Caco-2 (cell line): ENCODE results near the gene ABHD14A. TPM values are rescaled to one million over a fixed set of nuclear protein-coding genes. Genes with fewer than 3 reads are reported as not detected.

ENCODE experiments used
- BruUV-seq: library from RNA; stranded (reverse); fragments of 400-500 nt; replicated peaks from 2 replicates; lab custom pipeline; 2021; lab: Mats Ljungman, UMichigan
- CTCF ChIA-PET: fragments of 300-600 bp; sonication (Branson Sonifier 250); formaldehyde crosslinking; loops from one replicate; lab custom pipeline; 2022; ENCODE audit warnings: antibody characterized with exemption; lab: Charles Lee
- POLR2A ChIA-PET: fragments of 300-600 bp; sonication (Branson Sonifier 250); formaldehyde crosslinking; loops from one replicate; lab custom pipeline; 2022; ENCODE audit warnings: antibody characterized with exemption; lab: Charles Lee
- DNase-seq, 2 experiments: peaks; one replicate each; pipeline versions ENCODE4 v3.0.0 to v3.0.0-alpha.2; 2020 to 2022
- H3K27me3 ChIP-seq: replicated peaks from 2 replicates; pipeline ENCODE4 v1.6.0; 2011; ENCODE audit warnings: low read length; ENCODE audit not compliant: control insufficient read depth, insufficient read depth
- H3K36me3 ChIP-seq: 2 replicates; pipeline ENCODE4 v1.5.1; 2011; ENCODE audit warnings: low read length; ENCODE audit not compliant: control insufficient read depth, insufficient read depth
- H3K4me1 ChIP-seq: fragments of 250-450 bp; sonication (Bioruptor Pico); 2 replicates; pipeline ENCODE4 v1.5.1; 2020; ENCODE audit warnings: mild to moderate bottlenecking
- H3K4me3 ChIP-seq: 2 replicates; pipeline ENCODE4 v1.5.1; 2011; ENCODE audit warnings: low read depth, mild to moderate bottlenecking, control low read depth, low read length
- H3K9me3 ChIP-seq: fragments of 250-450 bp; sonication (Bioruptor Pico); 2 replicates; pipeline ENCODE4 v1.5.1; 2020; ENCODE audit warnings: mild to moderate bottlenecking, moderate library complexity
- H3K27ac Mint-ChIP-seq: one replicate; pipeline ENCODE4 v1.8.0; 2022; ENCODE audit warnings: mixed read lengths; ENCODE audit not compliant: unreplicated experiment
- H3K27me3 Mint-ChIP-seq: one replicate; pipeline ENCODE4 v1.8.0; 2022; ENCODE audit warnings: mixed read lengths; ENCODE audit not compliant: insufficient read depth, unreplicated experiment
- H3K36me3 Mint-ChIP-seq: one replicate; pipeline ENCODE4 v1.8.0; 2022; ENCODE audit warnings: mild to moderate bottlenecking, mixed read lengths; ENCODE audit not compliant: insufficient read depth, unreplicated experiment
- H3K4me1 Mint-ChIP-seq: one replicate; pipeline ENCODE4 v1.8.0; 2022; ENCODE audit warnings: low read depth, mixed read lengths; ENCODE audit not compliant: unreplicated experiment
- H3K4me3 Mint-ChIP-seq: one replicate; pipeline ENCODE4 v1.8.0; 2022; ENCODE audit warnings: mild to moderate bottlenecking, moderate library complexity, mixed read lengths; ENCODE audit not compliant: unreplicated experiment
- H3K9me3 Mint-ChIP-seq: one replicate; pipeline ENCODE4 v1.8.0; 2022; ENCODE audit warnings: mixed read lengths; ENCODE audit not compliant: unreplicated experiment
- CTCF ChIP-seq, 2 experiments: fragments of 200-600 bp in 1 of 2; IDR thresholded peaks; 1 replicate in 1 of 2; 2 replicates in 1 of 2; pipeline versions ENCODE4 v1.5.1 to v1.8.0; 2011 to 2022; ENCODE audit warnings: antibody characterized with exemption in 1 of 2, control low read depth in 1 of 2, inconsistent platforms in 1 of 2, low read depth in 1 of 2, low read length in 1 of 2, mild to moderate bottlenecking in 1 of 2, moderate library complexity in 1 of 2; ENCODE audit not compliant: insufficient read depth in 1 of 2, severe bottlenecking in 1 of 2, unreplicated experiment in 1 of 2
- intact Hi-C: fragments of 100-400 bp; cut with micrococcal nuclease; formaldehyde crosslinking; loops from one replicate; pipeline ENCODE4 v1.10.0; 2022; ENCODE audit not compliant: unreplicated experiment
- total RNA-seq: library from RNA; stranded (reverse); gene quantifications from 2 replicates; pipeline ENCODE4 v1.2.3, GENCODE V29; 2022

The ABHD14A gene
- total RNA-seq, 1 experiment from 2014 or later = 14.0 TPM

- no peak for DNase-seq
- POLR2A ChIA-PET = no interaction called here
- intact Hi-C loops = no loop called here
- Histone ChIP-seq H3K9me3 (no peaks in the 10 kb centered on the region), H3K4me1 (no peaks in the 10 kb centered on the region), H3K27me3 (no peaks in the 10 kb centered on the region), H3K4me3 (no peak overlapping the region), H3K36me3 (no peaks in the 10 kb centered on the region)
- no peak overlapping the region for H3K4me3 Mint-ChIP-seq
- H3K4me1 Mint-ChIP-seq = no peaks in the 10 kb centered on the region
- H3K9me3 Mint-ChIP-seq = no peaks in the 10 kb centered on the region
- CTCF ChIA-PET = interaction anchor here (0.6 kb wide), 1 partner anchor 9 kb away, joined by 3 read pairs; no protein-coding TSS in a partner anchor
- no peaks in the 10 kb centered on the region for H3K36me3 Mint-ChIP-seq
- no TSS peak for BruUV-seq
- no peak for TF ChIP-seq CTCF (IDR thresholded peaks at IDR 0.05; ENCODE audit: insufficient read depth in 1 of 2, low read depth in 1 of 2, low read length in 1 of 2, severe bottlenecking in 1 of 2, unreplicated experiment in 1 of 2)
- H3K27ac Mint-ChIP-seq = no peak overlapping the region
- H3K27me3 Mint-ChIP-seq = no peaks in the 10 kb centered on the region
These were observed 37.8 kb downstream of the ABHD14A start for GRCh38 chr3:52012699-52013098.

DNA sequence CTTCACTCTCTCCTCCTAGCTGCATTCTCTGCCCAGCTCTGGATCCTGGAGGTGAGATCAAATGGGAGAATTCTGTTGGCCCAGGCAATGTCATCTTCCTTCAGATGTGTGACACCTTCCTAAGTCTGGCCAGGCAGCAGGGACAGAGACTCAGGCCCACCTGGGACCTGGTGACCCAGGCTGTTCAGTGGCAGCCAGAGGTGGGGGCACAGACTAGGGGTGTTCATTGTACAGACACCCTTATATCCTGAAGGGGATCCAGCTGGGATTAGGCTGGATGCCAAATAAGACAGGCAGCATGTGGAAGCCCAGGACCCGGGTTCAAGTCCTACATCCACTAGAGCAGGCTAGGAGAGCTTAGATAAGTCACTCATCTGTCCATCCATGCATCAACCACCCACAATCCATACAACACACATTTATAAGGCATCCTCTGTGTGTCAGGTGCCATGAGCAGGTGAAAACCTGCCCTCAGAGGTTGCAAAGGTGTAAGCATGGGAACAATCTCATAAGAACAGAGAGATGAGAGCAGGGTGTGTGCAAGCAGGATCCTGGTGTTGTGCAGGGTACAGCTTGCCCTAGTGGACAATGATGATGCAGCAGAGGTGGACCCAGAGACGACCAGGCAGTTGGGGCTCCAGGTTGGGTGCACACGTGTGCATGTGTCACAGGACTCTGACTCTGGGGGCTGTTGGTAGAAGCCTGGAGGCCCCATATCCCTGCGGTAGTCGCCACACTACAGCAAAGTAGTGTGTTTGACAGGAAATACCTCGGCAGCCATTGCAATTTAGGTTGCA, 39.1 kb downstream of the ABHD14A start:
- H3K27me3 ChIP-seq = no peaks in the 10 kb centered on the region
- POLR2A ChIA-PET = no interaction called here
- no peaks in the 10 kb centered on the region for H3K4me1 ChIP-seq
- Mint-ChIP-seq H3K9me3 (no peaks in the 10 kb centered on the region), H3K27ac (no peak overlapping the region), H3K36me3 (no peaks in the 10 kb centered on the region), H3K4me1 (no peaks in the 10 kb centered on the region), H3K4me3 (no peak overlapping the region), H3K27me3 (no peaks in the 10 kb centered on the region)
- no peaks in the 10 kb centered on the region for H3K9me3 ChIP-seq
- TF ChIP-seq CTCF (IDR thresholded peaks at IDR 0.05; ENCODE audit: insufficient read depth in 1 of 2, low read depth in 1 of 2, low read length in 1 of 2, severe bottlenecking in 1 of 2, unreplicated experiment in 1 of 2) = no peak
- intact Hi-C loops = no loop called here
- no peak for DNase-seq
- H3K4me3 ChIP-seq = no peak overlapping the region
- BruUV-seq = no TSS peak
- CTCF ChIA-PET = interaction anchor here (0.5 to 2.0 kb wide), 2 partner anchors 16 to 608 kb away, joined by 3 to 4 read pairs; no protein-coding TSS in a partner anchor
- no peaks in the 10 kb centered on the region for H3K36me3 ChIP-seq

DNA sequence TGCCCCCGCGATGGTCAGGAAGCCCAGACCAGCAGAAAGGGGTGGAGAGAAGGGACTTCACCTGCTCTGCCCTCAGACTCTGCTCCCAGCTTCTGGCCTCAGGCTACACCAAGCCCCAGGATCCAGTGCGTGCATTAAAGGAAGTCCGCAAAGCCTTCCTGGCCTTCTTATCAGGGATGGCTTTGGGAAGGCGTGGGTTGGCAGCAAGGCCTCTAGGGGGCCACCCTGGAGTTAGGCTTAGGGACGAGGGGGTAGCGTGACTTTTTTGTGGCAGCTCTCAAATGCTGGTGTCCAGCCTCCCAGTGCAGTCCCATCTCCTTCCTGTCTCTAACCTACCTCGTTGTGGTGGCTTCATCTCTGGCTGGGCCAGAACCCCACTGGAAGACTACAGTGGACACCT, 39.7 kb downstream of the ABHD14A start:
- H3K9me3 ChIP-seq = no peaks in the 10 kb centered on the region
- Mint-ChIP-seq H3K27me3 (no peaks in the 10 kb centered on the region), H3K9me3 (no peaks in the 10 kb centered on the region), H3K4me3 (no peak overlapping the region), H3K4me1 (no peaks in the 10 kb centered on the region), H3K27ac (no peak overlapping the region), H3K36me3 (no peaks in the 10 kb centered on the region)
- no TSS peak for BruUV-seq
- ChIA-PET POLR2A (no interaction called here), CTCF (interaction anchor here (0.5 to 2.0 kb wide), 2 partner anchors 17 to 608 kb away, joined by 3 to 4 read pairs; no protein-coding TSS in a partner anchor)
- peak in 1 of 2 experiments; percentile 34 for DNase-seq
- intact Hi-C loops = no loop called here
- no peaks in the 10 kb centered on the region for H3K4me1 ChIP-seq
- no peaks in the 10 kb centered on the region for H3K36me3 ChIP-seq
- no peak overlapping the region for H3K4me3 ChIP-seq
- peak; percentile 24 to 38 for TF ChIP-seq CTCF (IDR thresholded peaks at IDR 0.05; ENCODE audit: insufficient read depth in 1 of 2, low read depth in 1 of 2, low read length in 1 of 2, severe bottlenecking in 1 of 2, unreplicated experiment in 1 of 2)
- H3K27me3 ChIP-seq = no peaks in the 10 kb centered on the region
